Stimulated activated CD4-positive, alpha-beta T cell treated with anti-CD3 and anti-CD28 coated beads, Interleukin-2, amount 100 ng/mL, for 48 hours (primary cell): ENCODE data around the gene PCNX2.
A peak's percentile ranks its signal among the peaks of the same experiment; 100 is the strongest.

Experiments used
- DNase-seq, 2 donors: peaks; one replicate each; pipeline ENCODE4 v3.0.0-alpha.2; 2020

The PCNX2 gene

GRCh38 chr1:233295237-233295974, at the start of gene PCNX2:
Gene PCNX2, minus strand, starts transcription at chr1:233295725. Its CDS starts 247 bp downstream, at chr1:233295478.
- DNase-seq: peak; percentile 59

- no peak for DNase-seq
These were observed 47.7 kb upstream of the PCNX2 start for GRCh38 chr1:233343262-233343661.

- no peak for DNase-seq
These were observed 46.6 kb upstream of the PCNX2 start for GRCh38 chr1:233342086-233342485.

- DNase-seq: no peak
These were observed 45.5 kb upstream of the PCNX2 start for GRCh38 chr1:233340966-233341516.

- no peak for DNase-seq
These were observed 44.6 kb upstream of the PCNX2 start for GRCh38 chr1:233340031-233340555.

- no peak for DNase-seq
These were observed 42.6 kb upstream of the PCNX2 start for GRCh38 chr1:233338102-233338501.

GRCh38 chr1:233337505-233337904, 42.0 kb upstream of the PCNX2 start:
- no peak for DNase-seq

GRCh38 chr1:233336554-233337456, 41.3 kb upstream of the PCNX2 start:
- no peak for DNase-seq

- no peak for DNase-seq
These were observed 38.6 kb upstream of the PCNX2 start for GRCh38 chr1:233334092-233334491.

GRCh38 chr1:233333086-233333485, 37.6 kb upstream of the PCNX2 start:
- DNase-seq: no peak

- no peak for DNase-seq
These were observed 36.4 kb upstream of the PCNX2 start for GRCh38 chr1:233331676-233332519.

GRCh38 chr1:233328142-233328921, 32.8 kb upstream of the PCNX2 start:
- peak; percentile 5 to 15 for DNase-seq

GRCh38 chr1:233327651-233328141, 32.2 kb upstream of the PCNX2 start, which contains the start of gene MAP3K21:
Gene MAP3K21, plus strand, starts transcription at chr1:233327724. Its CDS starts 305 bp downstream, at chr1:233328029.
- DNase-seq: no peak

- peak; percentile 78 to 80 for DNase-seq
These were observed 31.5 kb upstream of the PCNX2 start for GRCh38 chr1:233326811-233327650.

GRCh38 chr1:233326319-233326718, 30.8 kb upstream of the PCNX2 start:
- DNase-seq: no peak

GRCh38 chr1:233323718-233324117, 28.2 kb upstream of the PCNX2 start:
- no peak for DNase-seq

- DNase-seq: no peak
These were observed 24.5 kb upstream of the PCNX2 start for GRCh38 chr1:233320023-233320422.

- DNase-seq: no peak
These were observed 23.7 kb upstream of the PCNX2 start for GRCh38 chr1:233319272-233319671.

GRCh38 chr1:233316473-233316872, 20.9 kb upstream of the PCNX2 start:
- no peak for DNase-seq

GRCh38 chr1:233315718-233316301, 20.3 kb upstream of the PCNX2 start:
- DNase-seq: no peak
